Upper lobe of left lung (tissue), 4 donors: ENCODE data around the gene AFF3.

ENCODE experiments used
- EP300 ChIP-seq, 4 donors: sonication (generic); formaldehyde crosslinking; IDR thresholded peaks; one replicate each; pipeline ENCODE4 v1.5.1; 2017; ENCODE audit warnings: antibody characterized with exemption in 4 of 4, control low read depth in 2 of 4
- POLR2A ChIP-seq, 4 donors: fragments of 450-650 bp; IDR thresholded peaks; one replicate each; pipeline ENCODE4 v1.5.1; 2016 to 2017; ENCODE audit warnings: antibody characterized with exemption in 4 of 4, mild to moderate bottlenecking in 2 of 4
- POLR2AphosphoS5 ChIP-seq, 2 donors: sonication (generic); formaldehyde crosslinking; IDR thresholded peaks; one replicate each; pipeline ENCODE4 v1.5.1; 2017; ENCODE audit warnings: antibody characterized with exemption in 2 of 2
- TF ChIP-seq, protein P1 (sequence below), 6 experiments: fragments of 450-650 bp in 4 of 6; fragments of 200-600 bp in 2 of 6; sonication (generic) in 2 of 6; IDR thresholded peaks; one replicate each; pipeline ENCODE4 v1.5.1; 2016 to 2019; ENCODE audit warnings: antibody characterized with exemption in 6 of 6

DNA sequence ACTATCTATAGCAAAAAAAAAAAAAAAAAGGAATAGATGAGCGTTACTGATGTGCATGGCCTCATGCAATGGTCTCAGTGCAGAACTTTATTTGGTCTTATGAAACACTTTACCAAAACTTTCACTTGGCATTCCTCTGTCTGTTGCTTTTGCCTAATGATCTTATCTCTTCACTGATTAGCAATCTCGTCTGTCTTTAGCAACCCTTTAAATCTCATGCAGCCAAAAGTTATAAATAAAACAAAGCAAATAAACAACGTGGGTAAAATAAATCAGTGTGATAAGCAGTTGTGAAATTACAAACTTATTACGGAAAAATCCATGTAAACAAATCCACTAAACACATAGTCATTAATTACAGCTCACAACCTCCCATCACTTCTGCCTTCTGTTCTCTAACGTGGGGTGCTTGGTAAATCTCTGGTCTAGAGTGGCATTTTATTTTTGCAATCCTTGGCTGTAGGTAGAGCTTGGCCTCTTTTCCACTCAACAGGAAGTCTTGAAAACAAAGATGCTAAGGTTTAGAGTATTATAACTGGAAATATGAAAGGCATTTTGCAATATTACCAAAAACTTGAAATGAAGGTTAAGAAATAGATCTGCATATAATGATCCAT, 288.0 kb downstream of the AFF3 start:
- TF ChIP-seq, protein P1, sequence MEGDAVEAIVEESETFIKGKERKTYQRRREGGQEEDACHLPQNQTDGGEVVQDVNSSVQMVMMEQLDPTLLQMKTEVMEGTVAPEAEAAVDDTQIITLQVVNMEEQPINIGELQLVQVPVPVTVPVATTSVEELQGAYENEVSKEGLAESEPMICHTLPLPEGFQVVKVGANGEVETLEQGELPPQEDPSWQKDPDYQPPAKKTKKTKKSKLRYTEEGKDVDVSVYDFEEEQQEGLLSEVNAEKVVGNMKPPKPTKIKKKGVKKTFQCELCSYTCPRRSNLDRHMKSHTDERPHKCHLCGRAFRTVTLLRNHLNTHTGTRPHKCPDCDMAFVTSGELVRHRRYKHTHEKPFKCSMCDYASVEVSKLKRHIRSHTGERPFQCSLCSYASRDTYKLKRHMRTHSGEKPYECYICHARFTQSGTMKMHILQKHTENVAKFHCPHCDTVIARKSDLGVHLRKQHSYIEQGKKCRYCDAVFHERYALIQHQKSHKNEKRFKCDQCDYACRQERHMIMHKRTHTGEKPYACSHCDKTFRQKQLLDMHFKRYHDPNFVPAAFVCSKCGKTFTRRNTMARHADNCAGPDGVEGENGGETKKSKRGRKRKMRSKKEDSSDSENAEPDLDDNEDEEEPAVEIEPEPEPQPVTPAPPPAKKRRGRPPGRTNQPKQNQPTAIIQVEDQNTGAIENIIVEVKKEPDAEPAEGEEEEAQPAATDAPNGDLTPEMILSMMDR (IDR thresholded peaks at IDR 0.05) = no peak
- TF ChIP-seq POLR2AphosphoS5 (IDR thresholded peaks at IDR 0.05) = no peak
- TF ChIP-seq EP300 (IDR thresholded peaks at IDR 0.05) = no peak
- TF ChIP-seq POLR2A (IDR thresholded peaks at IDR 0.05) = no peak
